Lower leg skin (tissue), 3 donors: ENCODE data around the gene COIL.

ENCODE experiments used
- CTCF ChIP-seq, 3 donors: fragments of 450-650 bp; IDR thresholded peaks; one replicate each; pipeline ENCODE4 v1.5.1; 2016; ENCODE audit warnings: antibody characterized with exemption in 3 of 3, mild to moderate bottlenecking in 3 of 3, moderate library complexity in 2 of 3
- POLR2A ChIP-seq, 2 donors: fragments of 450-650 bp; IDR thresholded peaks; one replicate each; pipeline ENCODE4 v1.6.1; 2016 to 2017; ENCODE audit warnings: antibody characterized with exemption in 2 of 2, mild to moderate bottlenecking in 1 of 2, moderate library complexity in 1 of 2

DNA sequence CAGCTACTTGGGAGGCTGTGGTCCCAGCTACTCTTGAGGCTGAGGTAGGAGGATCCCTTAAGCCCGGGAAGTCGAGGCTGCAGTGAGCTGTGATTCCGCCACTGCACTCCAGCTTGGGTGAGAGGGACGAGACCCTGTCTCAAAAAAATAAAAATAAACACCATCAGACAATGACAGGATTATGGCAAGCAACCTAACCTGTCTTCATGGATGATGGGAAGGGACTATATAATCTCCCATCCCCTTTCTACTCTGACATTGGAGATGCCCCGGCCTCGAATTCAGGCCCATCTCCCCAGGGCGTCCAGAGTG is 47.9 kb downstream of the COIL start:
- no peak for TF ChIP-seq CTCF (IDR thresholded peaks at IDR 0.05)
- no peak for TF ChIP-seq POLR2A (IDR thresholded peaks at IDR 0.05)
